Measurements from ENCODE around the gene PHRF1.

GRCh38 chr11:551596-551995, 24.7 kb upstream of the PHRF1 start:
- TF ChIP-seq CTCF (IDR thresholded peaks at IDR 0.05) = no peak
- no peak for TF ChIP-seq RCOR1 (IDR thresholded peaks at IDR 0.05; ENCODE audit: low read length)
- no peak for TF ChIP-seq MEF2A (IDR thresholded peaks at IDR 0.05; ENCODE audit: borderline replicate concordance, low read depth)
- no peak for TF ChIP-seq MAX (IDR thresholded peaks at IDR 0.05; ENCODE audit: low read depth)
- TF ChIP-seq SIN3A (IDR thresholded peaks at IDR 0.05; ENCODE audit: borderline replicate concordance, low read depth, low read length) = no peak
- TF ChIP-seq YY1 (IDR thresholded peaks at IDR 0.05; ENCODE audit: low read depth) = no peak
- TF ChIP-seq RFX5 (IDR thresholded peaks at IDR 0.05; ENCODE audit: low read length) = no peak
- TF ChIP-seq RAD21 (IDR thresholded peaks at IDR 0.05; ENCODE audit: low read length) = no peak
- TF ChIP-seq GABPA (IDR thresholded peaks at IDR 0.05; ENCODE audit: low read depth) = no peak
- TF ChIP-seq REST (IDR thresholded peaks at IDR 0.05; ENCODE audit: low read depth, low read length) = no peak
- TF ChIP-seq USF1 (IDR thresholded peaks at IDR 0.05; ENCODE audit: borderline replicate concordance, low read depth) = no peak
- no peak for TF ChIP-seq EP300 (IDR thresholded peaks at IDR 0.05; ENCODE audit: borderline replicate concordance in 1 of 2, low read depth in 1 of 2, low read length in 1 of 2)
- no peak for TF ChIP-seq POLR2AphosphoS5 (IDR thresholded peaks at IDR 0.05; ENCODE audit: low read depth, low read length)
- TF ChIP-seq TAF1 (IDR thresholded peaks at IDR 0.05; ENCODE audit: borderline replicate concordance, low read depth, low read length) = no peak
